ENCODE results near the gene OR9Q1.

- TF ChIP-seq, protein P1, sequence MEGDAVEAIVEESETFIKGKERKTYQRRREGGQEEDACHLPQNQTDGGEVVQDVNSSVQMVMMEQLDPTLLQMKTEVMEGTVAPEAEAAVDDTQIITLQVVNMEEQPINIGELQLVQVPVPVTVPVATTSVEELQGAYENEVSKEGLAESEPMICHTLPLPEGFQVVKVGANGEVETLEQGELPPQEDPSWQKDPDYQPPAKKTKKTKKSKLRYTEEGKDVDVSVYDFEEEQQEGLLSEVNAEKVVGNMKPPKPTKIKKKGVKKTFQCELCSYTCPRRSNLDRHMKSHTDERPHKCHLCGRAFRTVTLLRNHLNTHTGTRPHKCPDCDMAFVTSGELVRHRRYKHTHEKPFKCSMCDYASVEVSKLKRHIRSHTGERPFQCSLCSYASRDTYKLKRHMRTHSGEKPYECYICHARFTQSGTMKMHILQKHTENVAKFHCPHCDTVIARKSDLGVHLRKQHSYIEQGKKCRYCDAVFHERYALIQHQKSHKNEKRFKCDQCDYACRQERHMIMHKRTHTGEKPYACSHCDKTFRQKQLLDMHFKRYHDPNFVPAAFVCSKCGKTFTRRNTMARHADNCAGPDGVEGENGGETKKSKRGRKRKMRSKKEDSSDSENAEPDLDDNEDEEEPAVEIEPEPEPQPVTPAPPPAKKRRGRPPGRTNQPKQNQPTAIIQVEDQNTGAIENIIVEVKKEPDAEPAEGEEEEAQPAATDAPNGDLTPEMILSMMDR (optimal IDR thresholded peaks at IDR 0.05 in 1 of 3, IDR thresholded peaks at IDR 0.05 in 1 of 3, conservative IDR thresholded peaks at IDR 0.05 in 1 of 3; ENCODE audit: extremely low read depth in 1 of 3, insufficient read depth in 2 of 3, low read length in 3 of 3) = no peak
- no peak for TF ChIP-seq EZH2 (IDR thresholded peaks at IDR 0.05; ENCODE audit: low read length)
These were observed 97.4 kb downstream of the OR9Q1 start for GRCh38 chr11:58121096-58121495.

All from keratinocyte (primary cell).